Testis (tissue), 2 donors: ENCODE results near the gene DNM1L.

Experiments used
- CTCF ChIP-seq, 3 experiments: fragments of 450-650 bp in 2 of 3; fragments of 200-600 bp in 1 of 3; sonication (generic) in 1 of 3; IDR thresholded peaks; one replicate each; pipeline ENCODE4 v1.5.1; 2016 to 2019; ENCODE audit warnings: antibody characterized with exemption in 3 of 3, mild to moderate bottlenecking in 2 of 3, moderate library complexity in 1 of 3
- POLR2A ChIP-seq: fragments of 450-650 bp; IDR thresholded peaks from one replicate; pipeline ENCODE4 v1.6.1; 2017; ENCODE audit warnings: antibody characterized with exemption, mild to moderate bottlenecking, moderate library complexity

GRCh38 chr12:32666018-32666417 lies 13.1 kb upstream of the DNM1L start:
- TF ChIP-seq CTCF (IDR thresholded peaks at IDR 0.05) (no peak), POLR2A (no peak)
